Stimulated activated CD8-positive, alpha-beta memory T cell treated with anti-CD3 and anti-CD28 coated beads, Interleukin-7, amount 100 ng/mL, for 4 hours (primary cell): Measurements from ENCODE around the gene OBSCN.

ENCODE experiments used
- DNase-seq, 2 donors: peaks; one replicate each; pipeline ENCODE4 v3.0.0-alpha.2; 2020; ENCODE audit warnings: low read depth in 2 of 2

The OBSCN gene, protein sequence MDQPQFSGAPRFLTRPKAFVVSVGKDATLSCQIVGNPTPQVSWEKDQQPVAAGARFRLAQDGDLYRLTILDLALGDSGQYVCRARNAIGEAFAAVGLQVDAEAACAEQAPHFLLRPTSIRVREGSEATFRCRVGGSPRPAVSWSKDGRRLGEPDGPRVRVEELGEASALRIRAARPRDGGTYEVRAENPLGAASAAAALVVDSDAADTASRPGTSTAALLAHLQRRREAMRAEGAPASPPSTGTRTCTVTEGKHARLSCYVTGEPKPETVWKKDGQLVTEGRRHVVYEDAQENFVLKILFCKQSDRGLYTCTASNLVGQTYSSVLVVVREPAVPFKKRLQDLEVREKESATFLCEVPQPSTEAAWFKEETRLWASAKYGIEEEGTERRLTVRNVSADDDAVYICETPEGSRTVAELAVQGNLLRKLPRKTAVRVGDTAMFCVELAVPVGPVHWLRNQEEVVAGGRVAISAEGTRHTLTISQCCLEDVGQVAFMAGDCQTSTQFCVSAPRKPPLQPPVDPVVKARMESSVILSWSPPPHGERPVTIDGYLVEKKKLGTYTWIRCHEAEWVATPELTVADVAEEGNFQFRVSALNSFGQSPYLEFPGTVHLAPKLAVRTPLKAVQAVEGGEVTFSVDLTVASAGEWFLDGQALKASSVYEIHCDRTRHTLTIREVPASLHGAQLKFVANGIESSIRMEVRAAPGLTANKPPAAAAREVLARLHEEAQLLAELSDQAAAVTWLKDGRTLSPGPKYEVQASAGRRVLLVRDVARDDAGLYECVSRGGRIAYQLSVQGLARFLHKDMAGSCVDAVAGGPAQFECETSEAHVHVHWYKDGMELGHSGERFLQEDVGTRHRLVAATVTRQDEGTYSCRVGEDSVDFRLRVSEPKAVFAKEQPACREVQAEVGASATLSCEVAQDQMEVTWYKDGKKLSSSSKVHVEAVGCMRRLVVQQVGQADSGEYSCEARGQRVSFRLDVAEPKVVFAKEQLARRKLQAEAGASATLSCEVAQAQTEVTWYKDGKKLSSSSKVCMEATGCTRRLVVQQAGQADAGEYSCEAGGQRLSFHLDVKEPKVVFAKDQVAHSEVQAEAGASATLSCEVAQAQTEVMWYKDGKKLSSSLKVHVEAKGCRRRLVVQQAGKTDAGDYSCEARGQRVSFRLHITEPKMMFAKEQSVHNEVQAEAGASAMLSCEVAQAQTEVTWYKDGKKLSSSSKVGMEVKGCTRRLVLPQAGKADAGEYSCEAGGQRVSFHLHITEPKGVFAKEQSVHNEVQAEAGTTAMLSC (N-terminal part only)

DNA sequence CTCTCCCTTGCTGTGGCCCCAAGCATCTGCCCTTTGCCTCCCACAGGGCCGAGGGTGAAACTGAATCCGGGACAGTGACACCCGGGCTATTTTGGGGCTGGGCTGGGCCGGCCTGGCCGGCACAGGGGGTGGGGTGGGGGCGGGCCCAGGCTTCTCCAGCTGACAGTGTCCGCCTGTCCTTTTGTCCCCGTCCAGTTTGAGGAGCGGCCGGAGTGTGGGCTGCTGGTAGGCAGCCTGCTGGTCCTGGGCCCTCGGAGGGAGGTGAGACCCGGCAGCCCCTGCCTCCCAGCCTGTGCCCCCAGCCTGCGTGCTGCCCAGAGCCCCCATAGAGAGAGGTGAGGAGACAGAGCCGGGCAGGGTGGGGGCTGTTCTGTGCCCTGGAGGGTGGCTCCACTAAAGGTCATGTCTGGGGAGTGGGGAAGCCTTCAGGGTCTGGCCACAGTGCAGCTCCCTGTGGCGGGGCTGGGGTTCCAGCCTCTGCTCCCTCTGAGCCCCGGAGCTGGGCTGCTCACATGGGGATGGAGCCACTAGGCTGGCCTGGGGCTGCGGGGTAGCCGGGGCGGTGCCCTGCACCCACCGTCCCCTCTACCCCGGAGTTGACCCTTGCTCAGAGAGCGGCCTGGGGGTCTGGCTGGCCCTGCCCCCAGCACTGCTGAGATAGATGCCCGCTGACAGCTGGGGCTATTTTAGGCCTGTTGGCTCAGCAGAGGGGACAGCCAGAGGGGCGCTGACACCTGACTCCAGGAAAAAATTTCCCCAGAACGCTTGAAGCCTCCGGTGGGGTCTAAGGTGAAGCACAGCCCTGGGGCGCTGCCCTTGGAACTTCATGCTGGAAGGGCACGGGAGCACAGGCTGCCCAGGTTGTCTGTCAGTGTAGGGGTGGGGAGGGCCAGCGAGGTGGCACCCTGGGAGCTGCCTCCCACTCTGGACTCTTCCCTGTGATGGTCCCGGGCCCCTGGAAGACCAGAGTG is at the start of gene OBSCN:
Gene OBSCN (plus strand): TSS at position 194 of the 971 bp plus-strand sequence. CDS start 3,740 bp downstream, outside the sequence.
- DNase-seq, result no peak

DNA sequence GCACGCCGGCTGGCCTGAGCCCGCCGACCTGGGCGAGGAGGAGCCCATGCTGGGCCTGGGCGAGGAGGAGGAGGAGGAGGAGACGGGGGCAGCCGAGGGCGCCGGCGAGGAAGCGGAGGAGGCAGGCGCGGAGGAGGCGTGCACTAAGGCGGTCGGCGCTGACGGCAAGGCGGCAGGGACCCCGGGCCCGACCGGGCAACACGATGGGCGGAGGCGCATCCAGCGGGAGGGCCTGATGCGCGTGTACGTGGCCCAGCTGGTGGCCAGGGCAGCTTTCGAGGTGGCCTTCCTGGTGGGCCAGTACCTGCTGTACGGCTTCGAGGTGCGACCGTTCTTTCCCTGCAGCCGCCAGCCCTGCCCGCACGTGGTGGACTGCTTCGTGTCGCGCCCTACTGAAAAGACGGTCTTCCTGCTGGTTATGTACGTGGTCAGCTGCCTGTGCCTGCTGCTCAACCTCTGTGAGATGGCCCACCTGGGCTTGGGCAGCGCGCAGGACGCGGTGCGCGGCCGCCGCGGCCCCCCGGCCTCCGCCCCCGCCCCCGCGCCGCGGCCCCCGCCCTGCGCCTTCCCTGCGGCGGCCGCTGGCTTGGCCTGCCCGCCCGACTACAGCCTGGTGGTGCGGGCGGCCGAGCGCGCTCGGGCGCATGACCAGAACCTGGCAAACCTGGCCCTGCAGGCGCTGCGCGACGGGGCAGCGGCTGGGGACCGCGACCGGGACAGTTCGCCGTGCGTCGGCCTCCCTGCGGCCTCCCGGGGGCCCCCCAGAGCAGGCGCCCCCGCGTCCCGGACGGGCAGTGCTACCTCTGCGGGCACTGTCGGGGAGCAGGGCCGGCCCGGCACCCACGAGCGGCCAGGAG is 49.5 kb upstream of the OBSCN start:
- no peak for DNase-seq

DNA sequence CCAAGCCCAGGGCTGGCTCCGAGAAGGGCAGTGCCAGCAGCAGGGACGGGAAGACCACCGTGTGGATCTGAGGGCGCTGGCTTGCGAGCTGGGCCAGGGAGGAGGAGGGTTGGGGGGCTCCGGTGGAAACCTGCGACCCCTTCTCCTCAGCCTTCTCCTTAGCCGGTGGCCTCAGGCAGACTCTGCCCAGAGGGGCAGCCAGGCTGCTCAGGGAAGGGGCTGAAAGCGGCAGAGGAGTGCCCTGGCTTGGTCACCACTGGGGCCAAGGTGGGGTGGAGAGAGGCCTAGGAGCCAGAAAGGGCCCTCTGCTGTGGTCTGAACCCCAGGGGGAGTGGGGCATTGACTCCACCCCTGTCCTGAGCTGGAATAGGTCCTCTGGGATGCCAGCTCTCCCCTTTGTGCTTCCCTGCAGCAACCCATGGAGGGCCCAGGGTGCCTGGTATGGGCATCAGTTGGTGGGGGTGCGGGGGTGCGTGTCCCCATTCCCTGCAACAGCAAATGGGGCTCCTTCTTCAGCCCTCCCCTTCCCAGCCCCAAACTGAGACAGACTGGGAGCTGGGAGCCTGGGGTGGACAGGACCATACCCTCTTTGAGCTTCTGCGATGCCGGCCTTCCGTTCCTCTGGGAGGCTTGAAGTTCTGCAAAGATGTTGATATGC is 48.7 kb upstream of the OBSCN start:
- DNase-seq, result no peak

- DNase-seq, result no peak
Observed at GRCh38 chr1:228160201-228160761, 47.6 kb upstream of the OBSCN start.

DNA sequence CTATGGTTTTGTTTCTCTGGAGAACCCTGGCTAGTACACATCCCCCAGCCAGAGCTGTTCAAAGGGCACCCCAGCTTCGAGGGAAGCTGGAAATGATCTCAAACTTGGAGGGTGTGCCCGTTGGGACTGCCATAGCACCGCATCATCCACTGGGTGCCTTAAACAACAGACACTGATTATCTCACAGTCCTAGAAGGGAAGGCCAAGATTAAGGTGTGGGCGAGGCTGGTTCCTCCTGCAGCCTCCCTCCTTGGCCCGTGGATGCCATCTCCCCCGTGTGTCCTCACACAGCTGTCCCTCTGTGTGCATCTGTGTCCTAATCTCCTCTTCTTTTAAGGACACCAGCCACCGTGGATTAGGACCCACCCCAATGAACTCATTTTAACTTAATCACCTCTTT is 46.5 kb upstream of the OBSCN start:
- DNase-seq, result no peak

- DNase-seq, result no peak
Observed at GRCh38 chr1:228161866-228162265, 46.0 kb upstream of the OBSCN start.

- DNase-seq, result no peak
Observed at GRCh38 chr1:228162286-228163006, 45.4 kb upstream of the OBSCN start.

GRCh38 chr1:228163007-228163753 is 44.7 kb upstream of the OBSCN start:
- no peak for DNase-seq

DNA sequence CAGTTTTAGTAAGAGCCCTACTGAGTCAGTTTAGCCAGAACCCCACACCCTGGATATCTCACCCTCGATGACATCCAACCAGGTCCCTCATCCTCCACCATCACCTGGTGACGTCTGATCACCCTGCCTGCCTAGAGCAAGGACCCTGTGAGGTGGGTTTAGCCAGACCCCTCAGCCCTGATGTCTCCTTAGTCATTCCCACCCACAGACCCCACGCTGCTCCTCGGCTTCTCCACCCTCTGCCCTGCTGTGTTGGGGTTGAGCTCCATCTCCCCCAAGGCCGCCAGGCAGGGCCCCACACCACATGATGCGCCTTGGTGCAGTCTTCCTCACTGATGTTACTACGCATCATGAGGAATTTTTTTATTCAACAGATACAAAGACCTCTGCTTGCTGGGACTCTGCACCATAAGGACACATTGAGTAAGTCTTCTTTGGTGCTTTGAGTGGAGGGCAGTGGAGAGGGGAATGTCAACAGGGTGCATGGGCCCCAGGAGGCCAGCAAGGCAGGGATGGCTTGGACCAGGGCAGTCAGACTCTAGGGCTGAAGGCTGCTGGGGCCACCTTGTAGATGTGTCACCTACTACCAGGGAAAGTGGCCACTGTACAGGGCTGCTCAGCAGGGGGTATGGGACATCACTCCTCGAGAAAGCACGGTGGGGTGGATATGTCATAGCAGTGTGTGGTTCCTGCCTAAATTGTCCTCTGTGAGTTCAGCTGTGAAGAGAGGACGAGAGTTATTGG is 43.9 kb upstream of the OBSCN start:
- no peak for DNase-seq

GRCh38 chr1:228164561-228165371 is 43.1 kb upstream of the OBSCN start:
- no peak for DNase-seq

DNA sequence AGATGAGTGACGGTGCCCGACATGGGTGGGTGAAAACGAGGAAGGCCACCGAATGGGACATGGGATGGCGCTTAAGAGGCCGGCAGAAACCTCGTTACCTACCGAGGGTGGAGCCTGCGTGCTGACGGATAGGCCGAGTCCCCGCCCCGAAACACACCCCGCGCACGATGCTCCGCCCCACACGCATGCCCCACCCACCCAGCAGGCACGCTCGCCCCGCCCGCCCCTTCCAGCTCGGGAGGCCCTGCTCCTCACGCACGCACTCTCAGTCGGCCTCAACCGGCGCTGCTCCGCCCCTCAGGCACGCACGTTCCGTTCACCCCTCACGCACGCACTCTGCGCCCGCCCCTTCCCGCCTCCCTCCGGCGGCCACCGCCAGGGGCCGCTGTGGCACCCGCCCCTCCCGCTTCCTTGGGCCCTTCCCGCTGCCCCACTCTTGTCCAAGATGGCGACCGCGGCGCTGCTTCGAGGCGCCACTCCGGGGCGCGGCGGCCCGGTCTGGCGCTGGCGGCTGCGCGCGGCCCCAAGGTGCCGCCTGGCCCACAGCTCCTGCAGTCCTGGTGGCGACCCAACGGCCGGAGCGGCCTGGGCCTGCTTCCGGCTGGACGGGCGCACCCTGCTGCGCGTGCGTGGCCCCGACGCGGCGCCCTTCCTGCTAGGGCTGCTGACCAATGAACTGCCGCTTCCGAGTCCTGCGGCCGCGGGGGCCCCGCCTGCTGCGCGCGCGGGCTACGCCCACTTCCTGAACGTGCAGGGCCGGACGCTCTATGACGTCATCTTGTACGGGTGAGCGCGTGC is 42.3 kb upstream of the OBSCN start, which contains the start of gene IBA57:
Gene IBA57 (plus strand): TSS at position 433 of the 798 bp plus-strand sequence. CDS start 13 bp downstream, at position 446.
- DNase-seq, result peak; percentile 99 to 100

DNA sequence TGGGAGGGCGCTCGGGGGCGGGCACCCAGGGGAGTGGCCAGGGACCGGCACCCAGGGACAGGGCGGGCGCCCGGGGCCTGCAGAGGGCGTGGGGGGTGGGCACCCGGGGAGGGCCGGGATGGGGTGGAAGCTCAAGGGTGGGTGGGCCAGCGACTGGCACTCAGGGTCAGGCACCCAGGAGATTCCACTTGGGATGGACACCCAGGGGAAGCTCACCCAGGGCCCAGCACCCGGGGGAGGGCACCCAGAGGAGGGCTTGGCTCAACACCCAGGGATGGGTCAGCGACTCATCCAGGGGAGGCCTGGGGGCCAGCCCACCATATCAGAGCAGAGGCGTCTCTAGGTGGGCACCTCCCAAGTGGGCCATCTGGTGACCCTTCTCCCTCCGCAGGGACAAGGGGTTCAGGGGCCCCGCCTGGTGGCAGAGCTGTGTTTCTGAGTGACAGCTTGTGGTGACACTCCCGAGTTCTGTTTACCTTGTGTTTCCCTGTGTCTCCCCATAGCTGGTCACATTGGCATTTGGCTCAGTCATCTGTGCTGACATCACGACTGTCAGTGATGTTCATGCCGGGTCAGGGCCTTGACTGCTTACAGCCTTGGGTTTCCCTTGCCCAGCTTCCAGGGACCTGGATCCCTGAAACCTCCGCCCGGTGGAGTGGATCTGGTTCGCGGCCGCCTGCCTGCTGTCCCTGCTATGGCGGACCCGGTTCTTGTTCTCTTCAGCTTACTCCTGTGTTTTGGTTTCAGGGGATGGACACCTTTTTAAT is 41.5 kb upstream of the OBSCN start:
- peak; percentile 38 for DNase-seq

GRCh38 chr1:228168563-228169270 is 39.1 kb upstream of the OBSCN start:
- DNase-seq, result no peak
